RWPE2 (cell line): Measurements from ENCODE around the gene FCHSD2.

Experiments used
- ATAC-seq: fragments of 200-7000 bp; cut with Tn5 transposase; 3 replicates; pipeline ENCODE4 v1.9.1; 2021; ENCODE audit warnings: low read depth
- DNase-seq: peaks from one replicate; pipeline ENCODE4 v3.0.0-alpha.2; 2020; ENCODE audit warnings: low spot score
- H3K27ac ChIP-seq: fragments of 450-650 bp; 2 replicates; pipeline ENCODE4 v1.5.1; 2017; ENCODE audit warnings: mild to moderate bottlenecking; ENCODE audit not compliant: poor library complexity, severe bottlenecking
- H3K27me3 ChIP-seq: fragments of 250-450 bp; sonication (Bioruptor Pico); 2 replicates; pipeline ENCODE4 v1.5.1; 2021; ENCODE audit warnings: mild to moderate bottlenecking, moderate library complexity; ENCODE audit not compliant: insufficient read depth, poor library complexity, severe bottlenecking
- H3K36me3 ChIP-seq: fragments of 250-450 bp; sonication (Bioruptor Pico); 2 replicates; pipeline ENCODE4 v1.5.1; 2020; ENCODE audit warnings: low read depth, mild to moderate bottlenecking, moderate library complexity
- H3K4me1 ChIP-seq: fragments of 250-450 bp; sonication (Bioruptor Pico); 2 replicates; pipeline ENCODE4 v1.5.1; 2021; ENCODE audit warnings: mild to moderate bottlenecking, moderate library complexity; ENCODE audit not compliant: insufficient read depth, poor library complexity, severe bottlenecking
- H3K4me3 ChIP-seq: fragments of 250-450 bp; sonication (Bioruptor Pico); 2 replicates; pipeline ENCODE4 v1.5.1; 2021; ENCODE audit warnings: mild to moderate bottlenecking, moderate library complexity; ENCODE audit not compliant: severe bottlenecking
- H3K9me3 ChIP-seq: fragments of 250-450 bp; sonication (Bioruptor Pico); 2 replicates; pipeline ENCODE4 v1.5.1; 2021; ENCODE audit warnings: mild to moderate bottlenecking, moderate library complexity; ENCODE audit not compliant: severe bottlenecking
- TF ChIP-seq, protein P1 (sequence below): fragments of 450-650 bp; IDR thresholded peaks from one replicate; pipeline ENCODE4 v1.5.1; 2017; ENCODE audit warnings: mild to moderate bottlenecking, moderate library complexity; ENCODE audit not compliant: poor library complexity, severe bottlenecking

Gene FCHSD2

DNA sequence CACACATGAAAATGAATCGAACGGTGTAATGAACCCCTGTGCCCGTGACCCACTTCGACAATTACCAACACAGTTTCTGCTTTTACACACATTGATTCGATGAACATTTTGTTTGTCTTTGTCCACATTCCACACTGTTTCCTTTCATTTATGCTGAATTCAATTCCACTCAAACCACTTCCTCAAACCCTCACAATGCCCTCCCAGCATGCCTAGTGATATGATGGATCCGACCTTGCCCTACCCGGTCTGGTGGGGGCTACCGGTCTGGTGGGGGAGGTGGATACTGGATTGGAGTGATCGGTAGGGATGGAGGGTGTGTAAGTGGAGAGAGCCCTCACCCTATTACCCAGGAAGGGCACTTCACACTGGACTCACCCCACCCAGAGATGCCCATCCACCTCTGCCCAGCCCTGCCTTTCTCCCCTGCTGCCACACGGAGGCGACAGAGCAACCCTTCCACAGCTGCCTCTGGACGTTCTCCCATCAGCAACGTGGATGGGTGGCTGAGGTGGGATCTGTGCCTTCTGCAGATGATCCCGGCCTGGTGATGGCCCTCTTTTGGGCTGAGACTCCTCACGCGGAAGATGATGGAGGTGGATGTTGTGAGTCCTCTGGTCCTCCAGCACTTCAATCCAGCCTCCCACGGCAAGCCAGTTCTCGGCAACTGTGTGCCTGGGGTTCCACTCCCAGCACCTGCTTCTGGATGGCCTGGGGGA, 43.0 kb upstream of the FCHSD2 start:
- ATAC-seq (peak; percentile 26), DNase-seq (peak; percentile 79)
- no peaks in the 10 kb centered on the region for H3K36me3 ChIP-seq
- H3K9me3 ChIP-seq = no peaks in the 10 kb centered on the region
- H3K27ac ChIP-seq = peak overlapping the region; percentile 98
- H3K4me1 ChIP-seq = peaks cover 31% of the 10 kb centered on the region
- TF ChIP-seq, protein P1, sequence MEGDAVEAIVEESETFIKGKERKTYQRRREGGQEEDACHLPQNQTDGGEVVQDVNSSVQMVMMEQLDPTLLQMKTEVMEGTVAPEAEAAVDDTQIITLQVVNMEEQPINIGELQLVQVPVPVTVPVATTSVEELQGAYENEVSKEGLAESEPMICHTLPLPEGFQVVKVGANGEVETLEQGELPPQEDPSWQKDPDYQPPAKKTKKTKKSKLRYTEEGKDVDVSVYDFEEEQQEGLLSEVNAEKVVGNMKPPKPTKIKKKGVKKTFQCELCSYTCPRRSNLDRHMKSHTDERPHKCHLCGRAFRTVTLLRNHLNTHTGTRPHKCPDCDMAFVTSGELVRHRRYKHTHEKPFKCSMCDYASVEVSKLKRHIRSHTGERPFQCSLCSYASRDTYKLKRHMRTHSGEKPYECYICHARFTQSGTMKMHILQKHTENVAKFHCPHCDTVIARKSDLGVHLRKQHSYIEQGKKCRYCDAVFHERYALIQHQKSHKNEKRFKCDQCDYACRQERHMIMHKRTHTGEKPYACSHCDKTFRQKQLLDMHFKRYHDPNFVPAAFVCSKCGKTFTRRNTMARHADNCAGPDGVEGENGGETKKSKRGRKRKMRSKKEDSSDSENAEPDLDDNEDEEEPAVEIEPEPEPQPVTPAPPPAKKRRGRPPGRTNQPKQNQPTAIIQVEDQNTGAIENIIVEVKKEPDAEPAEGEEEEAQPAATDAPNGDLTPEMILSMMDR = peak; percentile 82
- no peak overlapping the region for H3K4me3 ChIP-seq
- H3K27me3 ChIP-seq = no peaks in the 10 kb centered on the region

DNA sequence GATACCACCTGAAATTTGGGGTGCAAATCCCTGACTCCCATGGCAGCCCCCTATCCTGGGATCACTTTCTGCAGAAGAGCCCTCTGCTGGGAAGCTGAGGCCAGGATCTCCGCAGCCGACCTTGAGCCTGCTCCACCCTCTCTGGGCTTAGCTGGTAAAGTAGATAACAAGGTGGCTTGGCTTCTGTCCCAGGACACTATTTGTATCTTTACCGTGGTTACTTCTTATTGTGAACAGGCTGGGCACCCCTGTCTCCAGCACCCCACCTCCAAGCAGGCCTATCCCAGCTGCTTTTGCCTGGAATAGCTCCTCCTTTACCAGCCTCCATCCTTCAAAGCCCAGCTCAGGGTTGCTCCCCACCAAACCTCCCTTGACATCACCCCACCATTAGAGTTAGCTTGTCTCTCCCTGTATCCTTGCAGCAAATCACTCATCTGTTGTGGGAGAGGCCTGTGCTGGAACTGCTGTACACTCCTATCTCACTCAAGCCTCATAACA, 40.8 kb upstream of the FCHSD2 start:
- no peaks in the 10 kb centered on the region for H3K9me3 ChIP-seq
- H3K4me3 ChIP-seq = no peak overlapping the region
- DNase-seq = peak; percentile 17
- no peak overlapping the region for H3K27ac ChIP-seq
- TF ChIP-seq, protein P1 = no peak
- no peak for ATAC-seq
- H3K36me3 ChIP-seq = no peaks in the 10 kb centered on the region
- H3K4me1 ChIP-seq = peaks cover 26% of the 10 kb centered on the region
- no peaks in the 10 kb centered on the region for H3K27me3 ChIP-seq

DNA sequence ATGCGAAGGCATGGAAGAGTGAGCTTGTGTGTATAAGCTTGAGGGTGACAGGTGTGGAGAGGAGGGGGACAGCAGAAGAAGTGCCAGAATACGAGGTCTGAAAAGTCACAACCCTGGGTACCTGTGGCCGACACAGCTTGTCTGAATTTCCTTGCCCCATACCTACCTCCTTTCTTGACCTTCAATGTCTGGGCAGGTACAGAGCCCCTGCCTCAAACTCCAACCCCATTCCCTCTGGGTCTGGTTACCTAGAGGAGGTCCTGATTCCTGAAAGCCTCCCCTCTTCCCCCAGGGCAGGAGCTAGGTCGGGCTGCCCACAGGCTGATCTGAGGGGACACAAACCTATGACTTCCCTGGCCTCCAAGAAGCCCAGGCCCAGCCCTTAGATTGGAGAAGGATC, 36.6 kb upstream of the FCHSD2 start:
- H3K4me1 ChIP-seq = peaks cover 11% of the 10 kb centered on the region
- no peak overlapping the region for H3K4me3 ChIP-seq
- H3K9me3 ChIP-seq = no peaks in the 10 kb centered on the region
- DNase-seq = no peak
- no peaks in the 10 kb centered on the region for H3K36me3 ChIP-seq
- TF ChIP-seq, protein P1 = no peak
- ATAC-seq = no peak
- no peaks in the 10 kb centered on the region for H3K27me3 ChIP-seq
- no peak overlapping the region for H3K27ac ChIP-seq

DNA sequence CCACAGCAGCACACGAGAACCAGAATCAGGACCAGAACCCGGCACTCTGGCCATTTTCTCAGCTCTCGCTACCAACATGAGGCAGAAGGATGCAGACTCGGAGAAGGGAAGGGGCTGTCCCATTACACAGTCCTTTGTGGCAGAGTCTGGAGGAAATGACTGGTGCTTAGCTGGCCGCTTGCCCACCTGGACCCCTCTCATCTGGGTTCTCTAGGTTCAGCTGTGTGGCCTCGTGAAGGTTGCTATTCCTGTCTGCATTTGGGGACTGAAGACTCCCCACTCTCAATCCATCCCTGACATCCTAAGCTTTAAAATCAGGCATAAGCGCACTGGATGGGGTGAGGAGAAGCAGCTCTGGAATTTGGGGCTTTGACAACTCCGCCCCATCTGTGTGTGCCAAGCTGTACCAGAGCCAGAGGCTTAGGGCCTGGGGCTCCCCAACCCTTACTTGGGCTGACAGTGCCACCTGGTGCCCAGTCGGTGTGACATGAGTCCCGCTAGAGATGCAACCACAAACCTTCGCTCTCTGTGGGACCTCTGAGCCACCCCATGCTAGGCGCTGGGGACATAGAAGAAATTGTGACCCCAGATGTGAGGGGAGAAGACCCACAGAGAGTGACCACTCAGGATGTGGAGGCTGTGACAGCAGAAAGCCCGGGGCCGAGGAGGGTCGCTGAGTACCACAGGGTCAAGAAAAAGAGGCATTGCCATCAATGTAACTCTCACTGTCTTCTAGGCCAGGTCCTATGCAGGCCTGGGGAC, 35.8 kb upstream of the FCHSD2 start:
- TF ChIP-seq, protein P1 = peak; percentile 79
- Histone ChIP-seq H3K4me3 (no peak overlapping the region), H3K9me3 (no peaks in the 10 kb centered on the region), H3K4me1 (peaks cover 11% of the 10 kb centered on the region), H3K36me3 (no peaks in the 10 kb centered on the region), H3K27me3 (no peaks in the 10 kb centered on the region), H3K27ac (peak overlapping the region; percentile 31)
- no peak for DNase-seq
- peak; percentile 92 for ATAC-seq
